ENCODE data around the gene CDH23. TPM values are rescaled to one million over a fixed set of nuclear protein-coding genes. Genes with fewer than 3 reads are reported as not detected.
"Not testable (repeated sequence)": the region's sequence is repeated elsewhere in the genome, so short reads cannot be mapped to it uniquely, and the experiment has no call there.

Gene CDH23
- total and polyA plus RNA-seq, 4 experiments from 2014 or later, result 1.8 to 5.4 (median 3.6) TPM

DNA sequence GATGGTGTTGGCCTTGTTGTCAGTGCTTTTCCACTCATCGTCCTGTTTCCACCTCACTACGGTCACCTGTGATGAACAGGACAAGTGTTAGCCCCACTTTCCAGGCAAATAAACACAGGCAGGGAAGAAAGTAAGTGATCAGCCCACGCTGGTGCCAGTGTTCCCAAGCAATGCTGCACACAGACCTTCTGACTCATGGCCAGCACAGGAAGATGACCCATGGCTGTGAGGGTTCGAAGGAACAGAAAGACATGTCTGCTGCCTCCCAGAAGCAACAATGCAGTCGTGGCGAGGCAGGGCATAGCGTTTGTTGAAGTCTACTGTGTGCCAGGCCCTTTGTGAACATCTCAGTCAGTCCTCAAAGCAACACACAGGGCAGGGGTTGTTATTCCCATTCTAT is 41.9 kb upstream of the CDH23 start:
- intact Hi-C loops (cut with micrococcal nuclease), result no loop called here
- H3K27ac Mint-ChIP-seq, result no peak overlapping the region
- DNase-seq, result no peak
- Histone ChIP-seq H3K27ac (ENCODE audit: low read depth, low read length) (no peak overlapping the region), H3K9me3 (ENCODE audit: control insufficient read depth in 1 of 2, low read length in 2 of 2) (no peaks in the 10 kb centered on the region), H3K27me3 (ENCODE audit: insufficient read depth, low read length) (no peaks in the 10 kb centered on the region), H3K36me3 (ENCODE audit: insufficient read depth, low read length) (peaks cover 12% of the 10 kb centered on the region), H3K4me1 (ENCODE audit: insufficient read depth, low read length) (no peaks in the 10 kb centered on the region), H3K4me3 (ENCODE audit: low read length in 2 of 2) (no peak overlapping the region)
- no peaks in the 10 kb centered on the region for H3K27me3 Mint-ChIP-seq
- no peak overlapping the region for H3K4me3 Mint-ChIP-seq
- POLR2A ChIA-PET (ENCODE audit: partially characterized antibody), result no interaction called here
- H3K9me3 Mint-ChIP-seq, result no peaks in the 10 kb centered on the region
- peaks cover 38 to 59% of the 10 kb centered on the region in 2 donors for H3K36me3 Mint-ChIP-seq
- peaks cover 0 to 8% (median 0%) of the 10 kb centered on the region in 4 donors for H3K4me1 Mint-ChIP-seq
- CTCF ChIA-PET (ENCODE audit: partially characterized antibody), result no interaction called here

DNA sequence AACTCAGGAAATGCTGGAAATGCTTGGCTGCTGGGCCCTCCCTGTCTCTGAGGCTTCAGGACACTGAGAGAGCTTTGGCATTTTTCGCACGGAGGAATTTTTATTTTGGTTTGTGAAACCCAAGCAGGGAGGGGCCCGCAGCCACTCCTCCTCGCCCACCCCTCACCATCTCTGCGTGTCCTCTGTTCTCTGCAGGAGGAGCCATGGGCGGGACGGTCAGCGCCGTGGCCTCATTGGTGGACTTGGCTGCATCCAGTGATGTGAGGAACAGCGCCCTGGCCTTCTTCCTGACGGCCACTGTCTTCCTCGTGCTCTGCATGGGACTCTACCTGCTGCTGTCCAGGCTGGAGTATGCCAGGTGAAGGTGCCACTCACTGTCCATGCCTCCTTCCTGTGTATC is 40.8 kb upstream of the CDH23 start:
- intact Hi-C loops (cut with micrococcal nuclease), result no loop called here
- ChIA-PET CTCF (ENCODE audit: partially characterized antibody) (no interaction called here), POLR2A (ENCODE audit: partially characterized antibody) (no interaction called here)
- peaks cover 12% of the 10 kb centered on the region for H3K36me3 ChIP-seq (ENCODE audit: insufficient read depth, low read length)
- Mint-ChIP-seq H3K4me3 (no peak overlapping the region), H3K36me3 (peaks cover 40 to 64% of the 10 kb centered on the region in 2 donors), H3K4me1 (peaks cover 0 to 2% (median 0%) of the 10 kb centered on the region in 4 donors), H3K27me3 (no peaks in the 10 kb centered on the region), H3K27ac (no peak overlapping the region), H3K9me3 (no peaks in the 10 kb centered on the region)
- H3K27ac ChIP-seq (ENCODE audit: low read depth, low read length), result no peak overlapping the region
- no peaks in the 10 kb centered on the region for H3K9me3 ChIP-seq (ENCODE audit: control insufficient read depth in 1 of 2, low read length in 2 of 2)
- no peak overlapping the region for H3K4me3 ChIP-seq (ENCODE audit: low read length in 2 of 2)
- no peaks in the 10 kb centered on the region for H3K27me3 ChIP-seq (ENCODE audit: insufficient read depth, low read length)
- no peaks in the 10 kb centered on the region for H3K4me1 ChIP-seq (ENCODE audit: insufficient read depth, low read length)
- DNase-seq, result no peak

DNA sequence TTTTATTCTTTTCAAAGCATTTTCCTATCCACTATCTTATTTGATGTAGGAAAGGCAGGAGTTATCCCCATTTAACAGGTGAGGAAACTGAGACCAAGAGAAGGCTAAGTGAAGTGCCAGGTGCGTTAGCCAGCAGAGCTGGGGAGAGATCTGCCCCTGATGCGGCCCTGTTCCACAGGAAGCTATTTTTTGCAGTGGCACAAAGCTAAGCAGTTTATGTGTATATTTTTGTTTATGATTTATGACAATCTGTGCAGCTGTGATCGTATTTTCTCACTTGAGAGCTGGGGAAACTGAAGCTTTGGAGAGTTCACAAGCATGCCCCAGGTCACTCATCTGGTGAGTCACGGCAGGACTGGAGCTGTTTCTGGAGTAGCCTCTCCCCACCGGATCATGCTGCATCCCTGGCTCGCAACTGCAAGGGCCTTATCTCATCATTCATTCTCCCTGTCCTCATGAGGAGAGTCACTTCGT is 38.9 kb upstream of the CDH23 start:
- Histone ChIP-seq H3K36me3 (ENCODE audit: insufficient read depth, low read length) (peaks cover 12% of the 10 kb centered on the region), H3K4me1 (ENCODE audit: insufficient read depth, low read length) (no peaks in the 10 kb centered on the region), H3K4me3 (ENCODE audit: low read length in 2 of 2) (no peak overlapping the region), H3K9me3 (ENCODE audit: control insufficient read depth in 1 of 2, low read length in 2 of 2) (no peaks in the 10 kb centered on the region), H3K27ac (ENCODE audit: low read depth, low read length) (no peak overlapping the region), H3K27me3 (ENCODE audit: insufficient read depth, low read length) (no peaks in the 10 kb centered on the region)
- Mint-ChIP-seq H3K4me1 (no peaks in the 10 kb centered on the region), H3K36me3 (peaks cover 47 to 62% of the 10 kb centered on the region in 2 donors), H3K9me3 (peaks cover 0 to 3% (median 0%) of the 10 kb centered on the region in 8 donors), H3K27ac (no peak overlapping the region), H3K27me3 (no peaks in the 10 kb centered on the region), H3K4me3 (no peak overlapping the region)
- DNase-seq, result no peak
- intact Hi-C loops (cut with micrococcal nuclease), result no loop called here
- CTCF ChIA-PET (ENCODE audit: partially characterized antibody), result no interaction called here
- POLR2A ChIA-PET (ENCODE audit: partially characterized antibody), result no interaction called here

DNA sequence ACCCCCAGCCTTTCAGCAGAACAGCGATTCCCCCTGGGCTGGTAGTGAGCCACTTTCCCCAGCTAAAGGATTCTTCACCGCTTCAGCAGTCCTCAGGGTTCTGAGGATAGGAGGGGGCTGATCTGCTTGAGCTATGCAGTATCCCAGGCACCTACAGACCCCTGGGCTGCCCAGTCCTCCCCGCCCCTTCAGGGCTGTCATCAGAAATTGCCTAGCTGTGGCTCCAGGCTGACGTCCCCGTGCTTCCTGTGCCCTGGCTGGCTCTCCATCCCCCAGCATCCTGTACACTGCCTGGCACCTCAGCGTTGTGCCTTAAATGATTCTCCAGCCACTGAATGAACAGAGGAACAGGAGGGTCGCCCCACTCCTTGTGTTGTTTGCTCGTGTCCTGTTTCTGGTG is 38.4 kb upstream of the CDH23 start:
- H3K36me3 ChIP-seq (ENCODE audit: insufficient read depth, low read length), result peaks cover 12% of the 10 kb centered on the region
- Mint-ChIP-seq H3K27ac (no peak overlapping the region), H3K36me3 (peaks cover 42 to 60% of the 10 kb centered on the region in 2 donors), H3K27me3 (no peaks in the 10 kb centered on the region), H3K4me3 (no peak overlapping the region), H3K9me3 (peaks cover 0 to 3% (median 0%) of the 10 kb centered on the region in 8 donors), H3K4me1 (no peaks in the 10 kb centered on the region)
- DNase-seq, result no peak
- intact Hi-C loops (cut with micrococcal nuclease), result no loop called here
- POLR2A ChIA-PET (ENCODE audit: partially characterized antibody), result interaction anchor here (0.6 kb wide), 1 partner anchor 46 kb away, joined by 3 read pairs; no protein-coding TSS in a partner anchor
- H3K4me1 ChIP-seq (ENCODE audit: insufficient read depth, low read length), result no peaks in the 10 kb centered on the region
- H3K9me3 ChIP-seq (ENCODE audit: control insufficient read depth in 1 of 2, low read length in 2 of 2), result no peaks in the 10 kb centered on the region
- H3K27ac ChIP-seq (ENCODE audit: low read depth, low read length), result no peak overlapping the region
- H3K27me3 ChIP-seq (ENCODE audit: insufficient read depth, low read length), result no peaks in the 10 kb centered on the region
- H3K4me3 ChIP-seq (ENCODE audit: low read length in 2 of 2), result no peak overlapping the region
- CTCF ChIA-PET (ENCODE audit: partially characterized antibody), result no interaction called here

DNA sequence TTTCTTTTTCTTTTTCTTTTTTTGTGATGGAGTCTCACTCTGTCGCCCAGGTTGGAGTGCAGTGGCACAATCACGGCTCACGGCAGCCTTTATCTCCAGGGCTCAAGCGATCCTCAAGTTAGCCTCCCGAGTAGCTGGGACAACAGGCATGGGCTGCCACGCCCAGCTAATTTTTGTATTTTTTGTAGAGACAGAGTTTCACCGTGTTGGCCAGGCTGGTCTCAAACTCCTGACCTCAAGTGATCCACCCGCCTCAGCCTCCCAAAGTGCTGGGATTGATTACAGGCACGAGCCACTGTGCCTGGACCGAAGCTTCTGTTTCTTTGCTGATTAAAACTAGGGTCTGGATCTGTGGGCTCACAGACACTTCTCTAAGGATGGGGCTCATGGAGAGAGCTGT is 37.8 kb upstream of the CDH23 start:
- H3K9me3 ChIP-seq (ENCODE audit: control insufficient read depth in 1 of 2, low read length in 2 of 2); H3K27me3 Mint-ChIP-seq; intact Hi-C loops (cut with micrococcal nuclease); H3K9me3 Mint-ChIP-seq; DNase-seq; H3K27me3 ChIP-seq (ENCODE audit: insufficient read depth, low read length); H3K27ac Mint-ChIP-seq; H3K27ac ChIP-seq (ENCODE audit: low read depth, low read length); H3K4me3 Mint-ChIP-seq; H3K4me1 ChIP-seq (ENCODE audit: insufficient read depth, low read length); H3K4me1 Mint-ChIP-seq; H3K4me3 ChIP-seq (ENCODE audit: low read length in 2 of 2): not testable (repeated sequence)
- H3K36me3 ChIP-seq (ENCODE audit: insufficient read depth, low read length), result peaks cover 12% of the 10 kb centered on the region
- ChIA-PET POLR2A (ENCODE audit: partially characterized antibody) (interaction anchor here (0.6 kb wide), 1 partner anchor 45 kb away, joined by 3 read pairs; no protein-coding TSS in a partner anchor), CTCF (ENCODE audit: partially characterized antibody) (interaction anchor here (1.0 to 1.6 kb wide), 2 partner anchors 14 to 39 kb away, joined by 3 read pairs; partner anchors contain the start of gene SLC29A3)
- H3K36me3 Mint-ChIP-seq, result peaks cover 38 to 55% of the 10 kb centered on the region in 2 donors

DNA sequence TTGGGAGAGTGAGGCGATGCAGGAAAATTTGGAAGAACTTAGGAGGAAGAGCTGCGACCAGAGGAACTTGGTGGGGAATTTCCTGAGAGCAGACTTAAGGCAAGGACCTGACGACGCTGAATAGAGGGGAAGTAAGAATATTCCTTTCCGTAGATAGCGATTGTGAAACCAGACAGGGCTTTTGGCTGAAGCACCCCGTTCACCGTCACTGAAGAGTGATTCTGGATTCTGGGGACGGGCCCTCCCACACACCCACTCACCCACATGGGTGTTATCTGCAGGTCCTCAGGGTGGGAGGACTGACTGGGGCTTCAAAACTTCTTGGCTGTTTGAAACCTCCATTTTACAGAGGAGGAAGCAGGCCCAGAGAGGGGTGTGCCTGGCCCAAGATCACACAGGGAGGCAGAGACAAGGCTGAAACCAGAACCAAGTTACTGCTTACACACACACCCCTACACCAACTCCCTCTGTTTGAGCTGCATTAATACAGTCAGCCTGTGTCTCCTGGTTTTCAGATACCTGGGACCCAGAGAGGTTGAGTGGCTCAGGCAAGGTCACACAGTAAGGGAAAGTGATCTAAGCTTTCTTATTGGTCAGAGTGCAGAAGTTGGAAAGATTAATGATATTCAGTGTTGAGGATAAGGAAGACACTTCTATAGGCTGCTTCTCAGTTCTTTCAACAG is 37.2 kb upstream of the CDH23 start:
- no peaks in the 10 kb centered on the region for H3K4me1 ChIP-seq (ENCODE audit: insufficient read depth, low read length)
- no peak for DNase-seq
- POLR2A ChIA-PET (ENCODE audit: partially characterized antibody), result no interaction called here
- Mint-ChIP-seq H3K9me3 (peaks cover 0 to 3% (median 0%) of the 10 kb centered on the region in 8 donors), H3K4me3 (no peak overlapping the region), H3K27me3 (no peaks in the 10 kb centered on the region), H3K27ac (no peak overlapping the region), H3K36me3 (peaks cover 37 to 57% of the 10 kb centered on the region in 2 donors), H3K4me1 (no peaks in the 10 kb centered on the region)
- intact Hi-C loops (cut with micrococcal nuclease), result no loop called here
- H3K9me3 ChIP-seq (ENCODE audit: control insufficient read depth in 1 of 2, low read length in 2 of 2), result no peaks in the 10 kb centered on the region
- CTCF ChIA-PET (ENCODE audit: partially characterized antibody), result interaction anchor here (0.7 to 2.0 kb wide), 4 partner anchors 15 to 1938 kb away, joined by 3 to 4 read pairs (median 3); partner anchors contain the start of gene SLC29A3
- H3K27me3 ChIP-seq (ENCODE audit: insufficient read depth, low read length), result no peaks in the 10 kb centered on the region
- H3K36me3 ChIP-seq (ENCODE audit: insufficient read depth, low read length), result peaks cover 12% of the 10 kb centered on the region
- no peak overlapping the region for H3K4me3 ChIP-seq (ENCODE audit: low read length in 2 of 2)
- H3K27ac ChIP-seq (ENCODE audit: low read depth, low read length), result no peak overlapping the region

DNA sequence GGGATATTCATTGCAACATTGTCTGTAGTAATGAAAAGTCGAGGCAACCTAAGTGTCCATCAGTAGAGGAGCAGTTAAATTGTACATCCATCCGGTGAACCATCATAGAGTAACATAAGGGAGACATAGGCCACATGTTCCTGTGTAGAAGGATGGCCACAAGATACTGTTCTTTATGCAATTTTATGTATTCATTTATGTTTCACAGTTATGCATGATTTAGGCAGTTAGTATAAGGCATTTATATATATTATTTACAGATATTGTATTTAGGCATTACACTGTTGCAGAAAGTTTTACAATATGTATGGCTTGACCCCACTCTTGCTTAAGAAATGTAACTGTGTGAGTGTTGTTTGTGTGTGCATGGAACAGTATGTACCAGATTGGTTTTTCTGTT is 36.0 kb upstream of the CDH23 start:
- POLR2A ChIA-PET (ENCODE audit: partially characterized antibody), result no interaction called here
- Mint-ChIP-seq H3K27me3 (no peaks in the 10 kb centered on the region), H3K4me1 (no peaks in the 10 kb centered on the region), H3K9me3 (peaks cover 0 to 3% (median 0%) of the 10 kb centered on the region in 8 donors), H3K4me3 (no peak overlapping the region), H3K36me3 (peaks cover 41 to 53% of the 10 kb centered on the region in 2 donors), H3K27ac (no peak overlapping the region)
- no peak for DNase-seq
- CTCF ChIA-PET (ENCODE audit: partially characterized antibody), result interaction anchor here (0.6 to 2.0 kb wide), 6 partner anchors 9 to 212 kb away, joined by 3 to 4 read pairs (median 3); no protein-coding TSS in a partner anchor
- Histone ChIP-seq H3K9me3 (ENCODE audit: control insufficient read depth in 1 of 2, low read length in 2 of 2) (no peaks in the 10 kb centered on the region), H3K4me3 (ENCODE audit: low read length in 2 of 2) (no peak overlapping the region), H3K4me1 (ENCODE audit: insufficient read depth, low read length) (no peaks in the 10 kb centered on the region), H3K36me3 (ENCODE audit: insufficient read depth, low read length) (peaks cover 12% of the 10 kb centered on the region), H3K27me3 (ENCODE audit: insufficient read depth, low read length) (no peaks in the 10 kb centered on the region), H3K27ac (ENCODE audit: low read depth, low read length) (no peak overlapping the region)
- intact Hi-C loops (cut with micrococcal nuclease), result no loop called here

All from CD4-positive, alpha-beta memory T cell (primary cell).